HG03060 (cell line): ENCODE measurements around the gene RBM4B.

Source experiments
- ATAC-seq: cut with Tn5 transposase; IDR thresholded peaks from one replicate; pipeline ENCODE4 v1.9.1; 2021; ENCODE audit warnings: low read depth, moderate number of reproducible peaks; ENCODE audit not compliant: unreplicated experiment

The RBM4B gene

DNA sequence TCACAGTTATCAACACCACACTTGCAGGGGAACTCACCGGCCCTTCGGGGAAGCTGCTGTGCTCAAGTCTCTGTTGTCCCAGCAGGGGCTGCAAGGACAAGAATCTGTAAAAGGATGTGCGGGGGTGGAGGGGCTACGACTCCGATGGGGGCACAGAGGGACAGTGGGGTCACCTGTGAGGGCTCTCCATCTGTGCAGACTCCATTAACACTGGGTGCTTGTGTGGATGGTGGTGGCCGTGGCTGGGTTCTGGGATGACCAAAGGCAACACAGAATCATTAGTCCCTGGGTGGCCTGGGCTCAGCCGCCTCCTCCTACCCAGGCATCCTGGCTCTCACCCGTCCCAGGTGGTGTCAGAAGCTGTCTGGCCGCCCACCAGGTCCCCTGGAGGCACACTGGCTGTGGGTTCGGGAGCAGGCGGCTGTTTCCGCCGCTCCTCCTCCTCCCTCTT lies 10.2 kb upstream of the RBM4B start:
- ATAC-seq: no peak

DNA sequence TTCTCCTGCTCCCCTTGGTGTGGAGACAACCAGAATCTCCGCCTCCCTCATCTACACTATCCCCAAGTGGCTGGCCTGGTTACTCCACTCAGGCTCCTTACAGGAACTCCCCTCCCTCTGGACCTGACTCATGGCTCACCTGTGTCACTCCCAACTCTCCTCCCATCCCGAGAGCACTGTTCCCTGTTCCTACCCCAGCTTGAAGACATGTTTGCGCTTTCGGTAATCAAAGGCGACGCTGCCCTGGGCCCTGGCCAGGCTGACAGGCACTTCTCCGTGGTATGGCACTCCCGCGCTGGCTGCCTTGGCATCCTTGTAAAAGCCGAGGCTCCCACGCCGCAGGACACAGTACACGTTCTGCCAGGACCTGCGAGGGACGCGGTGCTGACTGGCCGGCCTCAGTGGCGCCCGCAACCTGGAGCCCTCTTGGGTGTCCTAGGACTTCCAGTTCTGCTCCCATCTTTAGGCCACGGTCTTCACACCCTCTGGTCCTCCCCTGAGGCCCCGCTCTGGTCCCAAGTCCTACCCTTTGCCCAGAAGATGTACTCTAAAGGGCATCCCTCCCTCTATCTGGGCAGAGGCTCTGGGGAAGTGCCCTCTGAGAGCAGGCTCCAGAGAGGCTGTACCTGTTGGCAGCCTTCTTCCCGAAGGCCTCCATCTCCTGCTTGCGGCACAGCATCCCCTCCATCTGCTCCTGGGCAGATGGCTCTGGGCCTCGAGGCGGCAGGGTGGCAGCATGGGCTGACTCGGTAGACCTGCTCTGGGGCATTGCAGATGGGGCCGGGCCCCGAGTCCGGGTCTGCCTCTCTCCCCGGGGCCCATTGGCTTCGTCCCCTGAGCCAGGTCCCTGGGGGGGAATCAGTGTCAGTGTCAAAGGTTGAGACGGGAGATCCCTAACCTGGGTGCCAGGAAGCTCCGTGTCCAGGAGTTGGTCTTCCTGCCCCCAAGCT lies 9.4 kb upstream of the RBM4B start:
- no peak for ATAC-seq

GRCh38 chr11:66686100-66686785 lies 8.6 kb upstream of the RBM4B start:
- no peak for ATAC-seq

- no peak for ATAC-seq
These were observed 7.8 kb upstream of the RBM4B start for GRCh38 chr11:66685276-66686099.

DNA sequence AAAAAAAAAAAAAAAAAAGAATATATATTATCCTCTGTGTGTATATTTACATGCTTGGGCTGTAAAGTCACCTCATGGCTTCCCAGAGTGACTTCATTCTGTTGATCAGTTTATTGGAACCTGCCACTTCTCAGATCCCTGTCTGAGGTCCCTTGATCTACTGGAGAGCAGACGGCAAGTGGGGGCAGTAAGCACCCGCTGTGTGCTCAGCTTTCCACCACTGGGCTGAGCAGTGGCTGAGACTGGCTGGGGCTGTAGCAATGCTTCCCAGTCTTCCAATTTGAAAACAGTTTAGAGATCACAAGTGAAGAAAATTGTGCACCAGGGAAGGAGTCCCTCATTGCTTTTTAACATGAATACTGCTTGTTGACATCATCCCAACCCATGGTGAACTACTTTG lies 6.9 kb upstream of the RBM4B start:
- no peak for ATAC-seq

DNA sequence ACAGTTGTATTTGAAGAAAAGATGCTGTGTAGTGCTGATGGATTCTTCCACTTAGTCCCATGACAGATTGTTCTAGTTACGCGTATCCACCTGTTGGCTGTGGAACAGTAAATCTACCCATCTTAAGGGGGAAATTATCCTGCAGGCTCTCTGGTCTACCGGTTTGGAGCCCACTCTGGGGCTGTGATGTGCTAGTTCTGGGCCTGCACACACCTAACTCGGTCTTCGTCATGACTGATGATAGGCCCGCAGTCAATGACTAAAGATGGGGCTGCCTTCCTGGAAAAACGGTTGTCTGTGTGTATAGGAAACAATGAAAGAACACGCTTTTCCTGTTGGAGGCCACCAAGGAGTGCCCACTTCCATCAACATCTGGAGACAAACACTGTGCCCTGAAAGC lies 6.2 kb upstream of the RBM4B start:
- no peak for ATAC-seq

GRCh38 chr11:66680966-66681645 lies 3.4 kb upstream of the RBM4B start:
- no peak for ATAC-seq

- ATAC-seq: no peak
These were observed 622 bp downstream of the RBM4B start for GRCh38 chr11:66676931-66677598.

- no peak for ATAC-seq
These were observed 1.3 kb downstream of the RBM4B start for GRCh38 chr11:66676282-66676919.

DNA sequence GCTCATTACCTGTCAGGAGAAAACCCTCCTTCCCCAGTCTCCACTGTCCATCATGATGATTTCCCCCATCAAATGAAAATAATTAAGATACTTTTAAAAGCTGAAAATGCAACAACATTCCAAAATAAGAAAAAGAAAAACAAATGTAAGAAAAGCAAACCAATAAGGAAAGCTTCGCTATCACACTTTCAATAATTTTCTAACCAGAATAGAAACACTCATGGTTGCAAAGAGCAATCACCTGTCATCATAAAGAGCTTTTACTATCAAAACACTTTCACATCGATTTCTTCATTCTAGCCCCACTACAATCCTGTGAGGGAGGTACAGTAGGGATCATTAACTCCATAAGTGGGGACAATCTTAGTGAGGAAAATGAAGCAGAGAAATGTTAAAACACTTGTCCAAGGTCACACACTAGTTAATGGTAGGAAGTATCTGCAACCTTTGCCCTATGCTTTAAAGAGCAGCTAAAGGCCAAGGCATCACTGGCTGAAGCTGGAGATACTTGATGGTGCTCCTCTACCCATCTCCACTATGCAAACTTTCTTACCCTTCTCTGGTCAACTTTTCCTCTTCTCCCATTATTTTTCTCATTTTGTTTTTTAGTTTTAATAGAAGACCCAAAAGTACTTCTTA lies 2.6 kb downstream of the RBM4B start:
- no peak for ATAC-seq

DNA sequence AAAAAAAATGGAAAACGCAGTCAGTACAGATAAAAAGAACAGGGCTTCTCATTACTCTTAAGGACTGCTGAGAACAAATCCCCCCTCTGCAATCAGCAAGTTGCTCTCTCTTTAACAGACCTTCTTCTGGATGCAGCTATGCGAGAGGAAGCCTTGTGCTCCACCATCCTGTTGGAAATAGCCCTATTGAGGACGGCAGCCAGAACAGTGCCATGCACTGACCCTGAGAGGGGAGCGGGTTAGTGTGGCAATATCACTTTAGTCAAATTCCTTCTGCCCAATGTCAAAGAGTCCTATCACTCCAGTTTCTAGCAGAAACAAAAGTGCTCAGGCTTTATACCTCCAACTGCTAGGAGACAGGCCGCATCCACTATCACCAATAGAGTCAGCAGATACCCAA lies 6.9 kb downstream of the RBM4B start:
- ATAC-seq: no peak

GRCh38 chr11:66665369-66665768 lies 12.3 kb downstream of the RBM4B start:
- no peak for ATAC-seq

DNA sequence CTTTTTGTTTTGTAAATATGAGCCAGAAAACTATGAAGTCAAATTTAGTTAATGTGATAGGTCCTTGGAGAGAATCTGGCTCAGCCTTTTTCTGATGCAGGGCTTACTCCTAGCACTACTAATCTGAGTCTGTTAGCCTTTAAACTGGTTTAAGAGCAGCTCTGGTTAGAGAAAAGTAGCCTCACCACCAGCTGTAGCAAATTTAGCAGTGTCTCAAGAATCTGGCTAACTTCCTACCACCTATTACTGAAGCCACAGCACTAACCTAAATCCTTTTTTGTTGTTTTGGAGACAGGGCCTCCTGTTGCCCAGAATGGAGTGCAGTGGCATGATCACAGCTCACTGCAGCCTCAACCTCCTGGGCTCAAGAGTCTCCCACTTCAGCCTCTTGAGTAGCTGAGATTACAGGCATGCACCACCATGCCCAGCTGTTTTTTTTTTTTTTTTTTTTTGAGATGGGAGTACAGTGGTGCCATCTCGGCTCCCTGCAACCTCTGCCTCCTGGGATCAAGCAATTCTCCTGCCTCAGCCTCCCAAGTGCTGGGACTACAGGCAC lies 13.9 kb downstream of the RBM4B start:
- no peak for ATAC-seq

DNA sequence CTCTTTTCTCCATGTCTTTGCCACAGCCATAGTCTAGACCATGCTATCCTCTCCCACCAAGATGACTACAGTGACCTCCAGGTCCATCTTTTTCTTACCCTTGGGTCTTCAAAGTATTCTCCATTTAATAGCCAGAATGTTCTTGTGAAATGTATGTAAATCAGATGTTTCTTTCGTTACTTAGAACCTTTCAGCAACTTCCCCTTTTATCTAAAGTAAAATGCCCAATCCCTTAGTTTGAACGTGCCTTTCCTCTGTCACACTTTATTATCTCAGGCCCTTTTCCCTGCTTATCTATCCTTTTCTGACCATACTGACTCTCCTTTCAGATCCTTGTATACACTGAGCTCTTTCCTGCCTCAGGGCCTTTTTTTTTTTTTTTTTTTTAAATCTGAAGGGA lies 17.9 kb downstream of the RBM4B start:
- no peak for ATAC-seq

GRCh38 chr11:66653123-66653522 lies 24.6 kb downstream of the RBM4B start:
- ATAC-seq: no peak

- no peak for ATAC-seq
These were observed 25.0 kb downstream of the RBM4B start for GRCh38 chr11:66652651-66653050.

DNA sequence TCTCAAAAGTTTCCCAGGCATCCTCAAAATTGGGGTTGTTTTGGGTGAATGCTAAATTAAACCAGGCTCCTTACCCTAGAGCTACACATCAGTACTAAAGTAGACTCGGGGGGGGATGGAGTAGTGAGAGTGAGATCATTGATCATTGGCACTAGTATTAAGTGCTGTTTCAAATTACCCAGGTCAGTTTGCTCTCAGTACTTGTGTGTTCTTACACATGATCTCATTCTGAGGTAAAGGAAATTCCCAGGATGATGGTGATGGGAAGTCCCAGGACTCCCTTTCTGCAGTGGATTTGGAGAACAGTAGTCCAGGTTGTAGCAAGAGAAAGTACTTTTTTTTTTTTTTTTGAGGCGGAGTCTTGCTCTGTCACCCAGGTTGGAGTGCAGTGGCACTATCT lies 26.7 kb downstream of the RBM4B start:
- no peak for ATAC-seq

- ATAC-seq: no peak
These were observed 27.8 kb downstream of the RBM4B start for GRCh38 chr11:66649903-66650302.

DNA sequence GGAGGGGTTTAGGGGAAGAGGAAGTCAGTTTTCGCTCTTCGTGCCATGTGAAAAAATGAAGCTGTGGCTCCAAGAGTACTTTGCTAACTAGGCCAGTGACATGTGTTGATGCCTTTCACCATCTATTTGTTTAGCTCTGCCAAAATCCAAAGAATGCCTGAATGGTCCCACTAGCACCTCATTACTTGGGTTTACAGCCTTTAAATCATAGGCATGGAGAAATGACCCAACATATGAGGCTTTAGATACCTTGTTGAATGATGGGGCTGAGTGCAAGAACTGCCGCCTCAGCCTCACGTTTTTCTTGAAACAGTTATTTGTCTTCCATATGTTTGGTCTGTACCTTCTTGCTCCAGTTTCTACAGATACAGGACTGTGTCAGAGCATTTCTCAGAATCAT lies 30.9 kb downstream of the RBM4B start:
- ATAC-seq: no peak
